CD4-positive, alpha-beta memory T cell (primary cell): Measurements from ENCODE around the gene TBCA. TPM values are rescaled to one million over a fixed set of nuclear protein-coding genes. Genes with fewer than 3 reads are reported as not detected.

Experiments
- CTCF ChIA-PET: fragments of 350-600 bp; sonication (Branson Sonifier 250); formaldehyde crosslinking; loops from one replicate; lab custom pipeline; 2021; ENCODE audit warnings: inconsistent platforms; ENCODE audit not compliant: partially characterized antibody; lab: Charles Lee
- POLR2A ChIA-PET: fragments of 350-600 bp; sonication (Branson Sonifier 250); formaldehyde crosslinking; loops from one replicate; lab custom pipeline; 2021; ENCODE audit not compliant: partially characterized antibody; lab: Charles Lee
- DNase-seq, 5 donors: peaks; one replicate each; pipeline versions ENCODE4 v3.0.0 to v3.0.0-alpha.2; 2020 to 2022; ENCODE audit warnings: mixed read lengths in 1 of 5
- H3K27ac ChIP-seq: one replicate; pipeline ENCODE4 v1.7.0; 2013; ENCODE audit warnings: low read depth, low read length
- H3K27me3 ChIP-seq: 2 replicates; pipeline ENCODE4 v1.7.0; 2013; ENCODE audit warnings: mild to moderate bottlenecking, low read length, moderate library complexity; ENCODE audit not compliant: insufficient read depth
- H3K36me3 ChIP-seq: 2 replicates; pipeline ENCODE4 v1.7.0; 2013; ENCODE audit warnings: mild to moderate bottlenecking, low read length, moderate library complexity; ENCODE audit not compliant: insufficient read depth
- H3K4me1 ChIP-seq: 2 replicates; pipeline ENCODE4 v1.7.0; 2013; ENCODE audit warnings: mild to moderate bottlenecking, low read length, moderate library complexity; ENCODE audit not compliant: insufficient read depth
- H3K4me3 ChIP-seq, 2 donors: one replicate each; pipeline ENCODE4 v1.7.0; 2013; ENCODE audit warnings: low read length in 2 of 2, mild to moderate bottlenecking in 1 of 2
- H3K9me3 ChIP-seq, 2 donors: one replicate each; pipeline ENCODE4 v1.7.0; 2013; ENCODE audit warnings: low read length in 2 of 2, control low read depth in 1 of 2; ENCODE audit not compliant: control insufficient read depth in 1 of 2
- H3K27ac Mint-ChIP-seq, 7 donors: one replicate each; pipeline ENCODE4 v1.8.0; 2020 to 2021; ENCODE audit warnings: mixed read lengths in 7 of 7, mild to moderate bottlenecking in 6 of 7, inconsistent platforms in 3 of 7, moderate library complexity in 3 of 7
- H3K27me3 Mint-ChIP-seq, 2 donors: one replicate each; pipeline ENCODE4 v1.8.0; 2020 to 2021; ENCODE audit warnings: mixed read lengths in 2 of 2
- H3K36me3 Mint-ChIP-seq, 2 donors: one replicate each; pipeline ENCODE4 v1.8.0; 2020 to 2021; ENCODE audit warnings: mixed read lengths in 2 of 2, inconsistent platforms in 1 of 2, mild to moderate bottlenecking in 1 of 2
- H3K4me1 Mint-ChIP-seq, 4 donors: one replicate each; pipeline ENCODE4 v1.8.0; 2020 to 2021; ENCODE audit warnings: mixed read lengths in 4 of 4, mild to moderate bottlenecking in 1 of 4
- H3K4me3 Mint-ChIP-seq, 8 donors: one replicate each; pipeline ENCODE4 v1.8.0; 2020 to 2021; ENCODE audit warnings: mixed read lengths in 8 of 8, mild to moderate bottlenecking in 7 of 8, moderate library complexity in 6 of 8, inconsistent platforms in 3 of 8
- H3K9me3 Mint-ChIP-seq, 8 donors: one replicate each; pipeline ENCODE4 v1.8.0; 2020 to 2021; ENCODE audit warnings: mixed read lengths in 8 of 8, mild to moderate bottlenecking in 5 of 8, inconsistent platforms in 3 of 8, moderate library complexity in 1 of 8
- intact Hi-C: fragments of 100-400 bp; cut with micrococcal nuclease; formaldehyde crosslinking; loops from one replicate; pipeline ENCODE4 v1.15.1; 2023
- polyA plus RNA-seq, 2 donors: library from polyadenylated mRNA; unstranded; fragments of 300-500 nt; fragmentation: Illumina TruSeq; gene quantifications; one replicate each; pipeline ENCODE4 v1.2.3, GENCODE V29; 2021
- total RNA-seq, 2 experiments: library from RNA; stranded (reverse); gene quantifications; one replicate each; pipeline ENCODE4 v1.2.3, GENCODE V29; 2021

TBCA gene
- total and polyA plus RNA-seq, 4 experiments from 2014 or later = 80.4 to 200 (median 138) TPM

GRCh38 chr5:77743181-77743580 lies 33.0 kb downstream of the TBCA start:
- peaks cover 0 to 3% of the 10 kb centered on the region in 2 donors for H3K36me3 Mint-ChIP-seq
- Histone ChIP-seq H3K27ac (no peak overlapping the region), H3K36me3 (no peaks in the 10 kb centered on the region), H3K4me3 (no peak overlapping the region), H3K27me3 (no peaks in the 10 kb centered on the region), H3K9me3 (no peaks in the 10 kb centered on the region), H3K4me1 (no peaks in the 10 kb centered on the region)
- intact Hi-C loops = no loop called here
- DNase-seq = no peak
- H3K4me1 Mint-ChIP-seq = peaks cover 10 to 15% (median 13%) of the 10 kb centered on the region in 4 donors
- ChIA-PET POLR2A (no interaction called here), CTCF (no interaction called here)
- no peaks in the 10 kb centered on the region for H3K27me3 Mint-ChIP-seq
- H3K4me3 Mint-ChIP-seq = no peak overlapping the region
- no peak overlapping the region for H3K27ac Mint-ChIP-seq
- no peaks in the 10 kb centered on the region for H3K9me3 Mint-ChIP-seq

GRCh38 chr5:77741608-77742007 lies 34.5 kb downstream of the TBCA start:
- no peaks in the 10 kb centered on the region for H3K27me3 Mint-ChIP-seq

GRCh38 chr5:77734885-77735284 lies 41.3 kb downstream of the TBCA start:
- Mint-ChIP-seq H3K27me3 (no peaks in the 10 kb centered on the region), H3K4me3 (no peak overlapping the region), H3K4me1 (peaks cover 29 to 40% (median 33%) of the 10 kb centered on the region in 4 donors), H3K36me3 (peaks cover 6 to 28% of the 10 kb centered on the region in 2 donors), H3K27ac (no peak overlapping the region), H3K9me3 (peaks cover 0 to 3% (median 0%) of the 10 kb centered on the region in 8 donors)
- no peak overlapping the region for H3K4me3 ChIP-seq
- H3K27ac ChIP-seq = no peak overlapping the region
- H3K4me1 ChIP-seq = no peaks in the 10 kb centered on the region
- DNase-seq = no peak
- H3K36me3 ChIP-seq = no peaks in the 10 kb centered on the region
- ChIA-PET POLR2A (no interaction called here), CTCF (no interaction called here)
- no peaks in the 10 kb centered on the region for H3K27me3 ChIP-seq
- H3K9me3 ChIP-seq = no peaks in the 10 kb centered on the region
- intact Hi-C loops = no loop called here

More at GRCh38 chr5:77741608-77742007, 34.5 kb downstream of the TBCA start:
- no peak for DNase-seq
- CTCF ChIA-PET = no interaction called here
- no peaks in the 10 kb centered on the region for H3K9me3 ChIP-seq
- POLR2A ChIA-PET = no interaction called here
- Mint-ChIP-seq H3K4me3 (no peak overlapping the region), H3K36me3 (peaks cover 2 to 3% of the 10 kb centered on the region in 2 donors), H3K9me3 (peaks cover 0 to under 1% (median 0%) of the 10 kb centered on the region in 8 donors), H3K27ac (no peak overlapping the region), H3K4me1 (peaks cover 13 to 20% (median 15%) of the 10 kb centered on the region in 4 donors)
- H3K27me3 ChIP-seq = no peaks in the 10 kb centered on the region
- H3K36me3 ChIP-seq = no peaks in the 10 kb centered on the region
- no peaks in the 10 kb centered on the region for H3K4me1 ChIP-seq
- no peak overlapping the region for H3K4me3 ChIP-seq
- H3K27ac ChIP-seq = no peak overlapping the region
- intact Hi-C loops = no loop called here

GRCh38 chr5:77733130-77733529 lies 43.0 kb downstream of the TBCA start:
- H3K4me1 Mint-ChIP-seq = peaks cover 30 to 42% (median 37%) of the 10 kb centered on the region in 4 donors
- Histone ChIP-seq H3K4me3 (no peak overlapping the region), H3K4me1 (no peaks in the 10 kb centered on the region), H3K27ac (no peak overlapping the region), H3K36me3 (no peaks in the 10 kb centered on the region), H3K9me3 (no peaks in the 10 kb centered on the region), H3K27me3 (no peaks in the 10 kb centered on the region)
- peak overlapping the region in 1 of 7 donors; percentile 58 for H3K27ac Mint-ChIP-seq
- POLR2A ChIA-PET = no interaction called here
- CTCF ChIA-PET = no interaction called here
- no peak for DNase-seq
- intact Hi-C loops = no loop called here
- H3K27me3 Mint-ChIP-seq = no peaks in the 10 kb centered on the region
- H3K36me3 Mint-ChIP-seq = peaks cover 6 to 28% of the 10 kb centered on the region in 2 donors
- H3K4me3 Mint-ChIP-seq = no peak overlapping the region
- peaks cover 0 to 3% (median 0%) of the 10 kb centered on the region in 8 donors for H3K9me3 Mint-ChIP-seq

GRCh38 chr5:77727190-77727589 lies 48.9 kb downstream of the TBCA start:
- CTCF ChIA-PET = no interaction called here
- Mint-ChIP-seq H3K36me3 (peaks cover 0 to 4% of the 10 kb centered on the region in 2 donors), H3K27me3 (no peaks in the 10 kb centered on the region), H3K4me1 (peaks cover 16 to 24% (median 23%) of the 10 kb centered on the region in 4 donors), H3K4me3 (no peak overlapping the region), H3K9me3 (no peaks in the 10 kb centered on the region), H3K27ac (no peak overlapping the region)
- H3K9me3 ChIP-seq = no peaks in the 10 kb centered on the region
- no peak overlapping the region for H3K4me3 ChIP-seq
- H3K27me3 ChIP-seq = no peaks in the 10 kb centered on the region
- no peaks in the 10 kb centered on the region for H3K36me3 ChIP-seq
- H3K27ac ChIP-seq = no peak overlapping the region
- DNase-seq = no peak
- POLR2A ChIA-PET = no interaction called here
- intact Hi-C loops = no loop called here
- H3K4me1 ChIP-seq = no peaks in the 10 kb centered on the region

- Mint-ChIP-seq H3K27ac (peak overlapping the region in 1 of 7 donors; percentile 2), H3K4me3 (no peak overlapping the region), H3K36me3 (peaks cover 0 to 2% of the 10 kb centered on the region in 2 donors), H3K9me3 (no peaks in the 10 kb centered on the region), H3K4me1 (peaks cover 11 to 24% (median 22%) of the 10 kb centered on the region in 4 donors), H3K27me3 (no peaks in the 10 kb centered on the region)
- intact Hi-C loops = no loop called here
- ChIA-PET CTCF (no interaction called here), POLR2A (no interaction called here)
- H3K4me1 ChIP-seq = no peaks in the 10 kb centered on the region
- no peak overlapping the region for H3K4me3 ChIP-seq
- no peaks in the 10 kb centered on the region for H3K36me3 ChIP-seq
- H3K9me3 ChIP-seq = no peaks in the 10 kb centered on the region
- DNase-seq = no peak
- H3K27ac ChIP-seq = no peak overlapping the region
- no peaks in the 10 kb centered on the region for H3K27me3 ChIP-seq
Observed at GRCh38 chr5:77725616-77726015, 50.5 kb downstream of the TBCA start.

GRCh38 chr5:77724934-77725333 lies 51.2 kb downstream of the TBCA start:
- ChIA-PET POLR2A (no interaction called here), CTCF (no interaction called here)
- Mint-ChIP-seq H3K4me3 (no peak overlapping the region), H3K4me1 (peaks cover 10 to 26% (median 21%) of the 10 kb centered on the region in 4 donors), H3K36me3 (no peaks in the 10 kb centered on the region), H3K9me3 (no peaks in the 10 kb centered on the region), H3K27ac (peak overlapping the region in 1 of 7 donors; percentile 77), H3K27me3 (no peaks in the 10 kb centered on the region)
- intact Hi-C loops = no loop called here
- peaks cover 4% of the 10 kb centered on the region for H3K4me1 ChIP-seq
- DNase-seq = no peak
- no peaks in the 10 kb centered on the region for H3K36me3 ChIP-seq
- no peak overlapping the region for H3K4me3 ChIP-seq
- H3K9me3 ChIP-seq = no peaks in the 10 kb centered on the region
- no peaks in the 10 kb centered on the region for H3K27me3 ChIP-seq
- H3K27ac ChIP-seq = no peak overlapping the region
